ENCODE results near the gene LRP1B. TPM values are rescaled to one million over a fixed set of nuclear protein-coding genes. Genes with fewer than 3 reads are reported as not detected.

The LRP1B gene
- total RNA-seq, 1 experiment from 2014 or later, result 0.17 TPM

DNA sequence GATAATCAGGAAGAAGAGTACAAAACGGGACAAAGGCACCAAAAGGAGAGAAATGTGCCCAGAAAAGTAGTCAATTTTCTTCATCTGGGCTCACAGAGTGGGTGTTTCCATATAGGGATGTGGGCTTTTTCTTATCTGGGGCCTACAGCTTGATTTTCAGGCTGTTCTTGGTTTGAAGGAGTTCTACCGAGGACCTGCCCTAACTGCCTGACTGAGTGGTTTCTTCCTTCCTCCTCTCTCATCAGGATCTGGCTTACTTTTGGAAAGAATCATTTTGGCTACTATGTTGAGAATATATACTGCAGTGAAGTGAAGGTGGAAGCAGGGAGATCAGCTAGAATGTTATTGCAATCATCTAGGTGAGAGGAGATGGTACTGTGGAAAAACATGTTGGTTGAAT is 316.7 kb downstream of the LRP1B start:
- Histone ChIP-seq H3K36me3 (replicated peaks; ENCODE audit: control insufficient read depth, insufficient read depth, low read length) (no peaks in the 10 kb centered on the region), H3K4me3 (ENCODE audit: insufficient read depth, low read depth, low read length) (no peak overlapping the region), H3K27me3 (ENCODE audit: control insufficient read depth, insufficient read depth, low read length) (no peaks in the 10 kb centered on the region)
- no peak for DNase-seq

DNA sequence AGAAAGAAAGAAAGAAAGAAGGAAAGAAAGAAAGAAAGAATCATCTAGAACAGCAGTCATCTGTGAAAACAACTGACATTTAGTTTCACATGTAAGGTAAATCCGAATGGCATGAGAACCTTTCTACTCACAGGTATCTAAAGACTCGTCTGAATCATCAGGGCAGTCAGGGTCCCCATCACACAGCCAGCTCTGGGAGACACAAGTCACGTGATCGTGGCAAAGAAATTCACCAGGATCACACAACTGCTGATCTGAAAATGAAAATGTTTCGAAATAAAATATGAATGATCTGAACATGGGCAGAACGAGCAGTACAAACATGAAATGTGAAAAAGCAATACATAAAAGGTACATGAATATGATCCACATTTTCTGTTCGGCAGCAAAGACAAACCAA is 320.7 kb downstream of the LRP1B start:
- H3K36me3 ChIP-seq (replicated peaks; ENCODE audit: control insufficient read depth, insufficient read depth, low read length), result no peaks in the 10 kb centered on the region
- no peak for DNase-seq
- no peaks in the 10 kb centered on the region for H3K27me3 ChIP-seq (ENCODE audit: control insufficient read depth, insufficient read depth, low read length)
- no peak overlapping the region for H3K4me3 ChIP-seq (ENCODE audit: insufficient read depth, low read depth, low read length)

DNA sequence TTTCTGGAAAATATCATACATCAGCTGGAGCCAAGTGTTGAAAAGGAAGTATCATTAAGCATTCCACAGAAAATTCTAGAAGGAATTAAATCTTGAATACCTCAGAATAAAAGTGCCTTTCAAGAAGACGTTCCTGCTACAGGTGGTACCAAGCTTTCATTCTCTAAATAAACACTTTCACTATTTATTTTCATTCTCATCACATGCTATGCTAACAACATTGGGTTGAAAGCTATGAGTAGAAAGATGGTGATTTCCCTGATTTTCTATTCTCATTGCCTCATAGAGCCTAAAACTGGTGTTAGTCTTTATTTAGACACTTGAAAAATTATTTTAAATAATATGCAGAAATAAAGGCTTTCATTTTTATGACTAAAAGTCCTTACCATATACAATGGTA is 324.7 kb downstream of the LRP1B start:
- H3K36me3 ChIP-seq (replicated peaks; ENCODE audit: control insufficient read depth, insufficient read depth, low read length), result no peaks in the 10 kb centered on the region
- DNase-seq, result no peak
- no peaks in the 10 kb centered on the region for H3K27me3 ChIP-seq (ENCODE audit: control insufficient read depth, insufficient read depth, low read length)
- H3K4me3 ChIP-seq (ENCODE audit: insufficient read depth, low read depth, low read length), result no peak overlapping the region

DNA sequence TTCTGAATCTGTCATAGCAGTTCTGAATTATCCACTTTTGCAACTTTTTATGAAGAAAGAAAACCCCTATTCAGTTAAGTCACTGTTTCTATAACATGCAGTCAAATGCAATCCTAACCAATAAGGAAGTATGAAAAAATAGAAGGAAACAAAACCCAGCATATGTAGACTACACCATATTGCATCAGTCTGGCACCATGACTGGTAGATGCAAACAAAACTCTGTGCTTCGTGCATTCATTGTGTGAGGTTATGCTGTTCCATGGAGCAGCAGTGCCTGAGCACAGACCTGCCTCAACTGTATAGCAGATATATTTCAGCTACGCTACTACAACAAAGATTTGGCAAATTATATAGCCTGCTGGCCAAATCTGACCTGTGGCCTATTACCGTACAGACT is 325.5 kb downstream of the LRP1B start:
- no peak overlapping the region for H3K4me3 ChIP-seq (ENCODE audit: insufficient read depth, low read depth, low read length)
- H3K36me3 ChIP-seq (replicated peaks; ENCODE audit: control insufficient read depth, insufficient read depth, low read length), result no peaks in the 10 kb centered on the region
- H3K27me3 ChIP-seq (ENCODE audit: control insufficient read depth, insufficient read depth, low read length), result no peaks in the 10 kb centered on the region
- no peak for DNase-seq

DNA sequence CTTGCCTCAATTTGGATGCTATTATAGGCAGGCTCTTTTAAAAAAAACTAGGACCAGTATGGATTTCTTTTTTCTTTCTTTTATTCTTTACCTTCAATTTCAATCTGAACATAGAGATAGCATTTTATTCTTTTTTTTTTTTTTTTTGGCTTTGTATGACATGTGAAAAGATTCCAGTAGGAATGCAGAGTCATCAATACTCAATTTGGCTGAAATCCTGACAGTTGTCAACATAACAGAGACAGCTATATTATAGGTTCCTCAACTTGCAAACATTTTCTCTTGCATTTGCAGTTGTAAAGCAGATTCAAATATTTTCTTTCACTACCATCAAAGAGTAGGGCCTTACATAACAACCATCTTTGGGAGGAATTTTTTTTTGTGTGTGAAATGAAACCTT is 334.4 kb downstream of the LRP1B start:
- no peaks in the 10 kb centered on the region for H3K36me3 ChIP-seq (replicated peaks; ENCODE audit: control insufficient read depth, insufficient read depth, low read length)
- H3K4me3 ChIP-seq (ENCODE audit: insufficient read depth, low read depth, low read length), result no peak overlapping the region
- no peak for DNase-seq
- H3K27me3 ChIP-seq (ENCODE audit: control insufficient read depth, insufficient read depth, low read length), result no peaks in the 10 kb centered on the region

DNA sequence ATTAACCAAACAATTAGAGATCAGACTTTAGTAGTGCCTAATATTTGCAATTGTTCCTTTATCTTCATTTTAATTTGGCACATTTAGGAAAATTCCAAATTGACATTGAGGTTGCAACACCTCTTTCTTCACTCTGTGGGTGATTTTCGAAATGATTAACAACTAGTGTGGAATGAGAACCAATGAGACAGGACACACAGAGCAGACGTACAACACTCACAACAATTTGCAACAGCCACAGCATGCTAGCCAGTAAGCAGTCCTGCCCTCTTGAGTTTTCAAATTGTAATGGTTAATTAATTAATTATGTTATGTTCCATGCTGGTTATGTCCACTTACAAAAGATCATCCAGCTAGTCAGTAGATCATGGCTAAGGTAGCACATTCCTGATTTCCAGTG is 339.3 kb downstream of the LRP1B start:
- no peak for DNase-seq

DNA sequence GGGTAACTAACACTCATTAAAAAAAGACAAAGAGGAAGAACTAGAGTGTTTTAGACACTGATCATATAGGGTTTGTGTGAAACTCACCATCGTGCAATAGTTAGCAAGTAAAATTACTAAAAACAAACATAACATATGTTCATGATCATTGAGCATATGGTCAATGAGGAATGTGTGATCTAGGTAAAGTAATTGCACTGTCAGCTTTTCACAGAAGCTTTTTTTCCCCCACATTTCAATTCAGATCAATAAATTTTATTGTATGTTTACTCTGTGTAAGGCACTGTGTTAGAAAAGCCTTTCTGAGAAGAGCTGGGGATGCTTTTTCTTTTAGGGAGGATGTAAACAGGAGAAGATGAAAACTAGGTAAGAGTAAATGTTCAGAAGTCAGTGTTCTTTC is 348.2 kb downstream of the LRP1B start:
- Histone ChIP-seq H3K36me3 (replicated peaks; ENCODE audit: control insufficient read depth, insufficient read depth, low read length) (no peaks in the 10 kb centered on the region), H3K27me3 (ENCODE audit: control insufficient read depth, insufficient read depth, low read length) (no peaks in the 10 kb centered on the region), H3K4me3 (ENCODE audit: insufficient read depth, low read depth, low read length) (no peak overlapping the region)
- no peak for DNase-seq

More for the DNA sequence above, 339.3 kb downstream of the LRP1B start:
- H3K27me3 ChIP-seq (ENCODE audit: control insufficient read depth, insufficient read depth, low read length), result no peaks in the 10 kb centered on the region
- no peaks in the 10 kb centered on the region for H3K36me3 ChIP-seq (replicated peaks; ENCODE audit: control insufficient read depth, insufficient read depth, low read length)
- no peak overlapping the region for H3K4me3 ChIP-seq (ENCODE audit: insufficient read depth, low read depth, low read length)

DNA sequence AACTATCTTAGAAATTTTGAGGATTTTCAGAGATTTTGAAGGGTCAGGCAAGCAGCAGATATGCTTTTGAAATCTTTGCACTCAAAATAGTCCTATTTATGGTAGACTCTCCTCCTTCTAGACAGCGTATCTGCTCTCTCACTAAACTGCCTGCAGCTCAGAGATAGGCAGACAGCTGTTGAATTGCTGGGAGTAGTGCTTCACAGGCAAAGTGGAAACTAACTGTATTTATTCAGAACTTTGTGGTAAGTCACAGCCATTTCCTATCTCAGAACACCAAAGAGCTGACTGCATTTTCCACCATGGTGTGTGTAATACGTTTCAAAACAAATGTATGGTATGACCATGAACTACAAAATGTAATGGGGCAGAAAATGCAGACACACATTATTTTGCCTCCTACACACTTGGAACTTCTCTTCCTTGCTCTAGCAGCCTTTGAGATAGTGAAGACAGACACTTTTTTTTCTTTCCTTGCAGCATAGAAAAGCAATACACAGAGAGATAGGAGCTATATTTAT is 352.4 kb downstream of the LRP1B start:
- H3K27me3 ChIP-seq (ENCODE audit: control insufficient read depth, insufficient read depth, low read length), result no peaks in the 10 kb centered on the region
- no peak for DNase-seq
- H3K4me3 ChIP-seq (ENCODE audit: insufficient read depth, low read depth, low read length), result no peak overlapping the region

DNA sequence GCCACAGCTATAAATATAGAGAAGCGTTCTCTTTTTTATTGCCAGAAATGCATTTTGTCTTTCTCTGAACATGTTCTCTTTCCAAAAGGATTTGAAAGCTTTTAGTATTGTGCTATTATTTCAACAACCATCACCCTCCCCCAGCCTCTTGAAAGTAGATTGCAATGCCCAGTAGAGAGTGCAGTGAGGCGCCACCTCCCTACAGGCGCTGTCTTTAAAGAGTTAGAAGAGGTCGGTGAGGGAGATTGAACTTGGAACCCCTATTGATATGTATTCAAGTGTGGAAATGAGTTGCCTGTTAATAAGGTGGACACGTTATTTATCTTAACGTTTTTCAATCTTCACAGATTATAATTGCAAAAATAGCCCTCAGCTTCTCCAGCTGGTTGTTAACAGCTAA is 360.3 kb downstream of the LRP1B start:
- H3K36me3 ChIP-seq (replicated peaks; ENCODE audit: control insufficient read depth, insufficient read depth, low read length), result no peaks in the 10 kb centered on the region
- no peak overlapping the region for H3K4me3 ChIP-seq (ENCODE audit: insufficient read depth, low read depth, low read length)
- DNase-seq, result no peak
- H3K27me3 ChIP-seq (ENCODE audit: control insufficient read depth, insufficient read depth, low read length), result no peaks in the 10 kb centered on the region

More for the DNA sequence above, 352.4 kb downstream of the LRP1B start:
- H3K36me3 ChIP-seq (replicated peaks; ENCODE audit: control insufficient read depth, insufficient read depth, low read length), result no peaks in the 10 kb centered on the region

DNA sequence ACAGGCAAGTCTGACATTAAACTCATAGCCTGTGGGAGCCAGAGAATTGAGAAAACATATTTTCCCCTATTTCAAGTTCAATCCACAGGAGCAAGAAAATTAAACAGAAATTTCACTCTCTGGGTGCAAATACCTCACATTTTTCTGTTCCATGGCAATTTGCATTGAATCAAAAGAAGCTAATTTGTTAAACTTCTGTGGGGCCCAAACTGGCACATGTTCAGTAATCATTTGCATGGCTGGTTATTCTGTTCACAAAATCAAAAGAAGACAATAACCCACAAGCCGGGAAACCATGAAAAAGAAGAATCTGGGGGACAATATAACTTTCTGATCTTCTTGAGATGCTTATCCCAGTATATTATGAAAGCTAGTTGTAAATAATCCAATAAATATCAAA is 363.1 kb downstream of the LRP1B start:
- Histone ChIP-seq H3K27me3 (ENCODE audit: control insufficient read depth, insufficient read depth, low read length) (no peaks in the 10 kb centered on the region), H3K4me3 (ENCODE audit: insufficient read depth, low read depth, low read length) (no peak overlapping the region), H3K36me3 (replicated peaks; ENCODE audit: control insufficient read depth, insufficient read depth, low read length) (no peaks in the 10 kb centered on the region)
- DNase-seq, result no peak

DNA sequence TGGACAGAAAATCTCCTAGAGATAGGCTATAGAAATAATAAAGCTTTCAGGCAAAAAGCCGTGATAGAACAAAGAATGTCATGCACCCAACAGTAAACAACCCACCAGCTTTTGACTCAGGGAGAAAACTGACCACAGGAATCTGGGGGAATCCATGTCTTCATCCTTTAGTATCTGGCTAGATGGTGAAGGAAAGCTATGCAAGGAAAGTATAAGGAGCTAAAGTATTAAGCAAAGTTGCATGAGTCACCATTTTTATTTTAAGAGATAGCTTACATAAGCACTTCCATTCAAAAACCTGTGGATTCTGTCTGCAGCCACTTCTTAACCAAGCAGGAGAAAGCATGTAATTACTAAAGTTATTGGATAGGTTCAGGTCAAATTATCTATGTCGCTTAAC is 363.8 kb downstream of the LRP1B start:
- no peaks in the 10 kb centered on the region for H3K36me3 ChIP-seq (replicated peaks; ENCODE audit: control insufficient read depth, insufficient read depth, low read length)
- no peak overlapping the region for H3K4me3 ChIP-seq (ENCODE audit: insufficient read depth, low read depth, low read length)
- H3K27me3 ChIP-seq (ENCODE audit: control insufficient read depth, insufficient read depth, low read length), result no peaks in the 10 kb centered on the region
- no peak for DNase-seq

DNA sequence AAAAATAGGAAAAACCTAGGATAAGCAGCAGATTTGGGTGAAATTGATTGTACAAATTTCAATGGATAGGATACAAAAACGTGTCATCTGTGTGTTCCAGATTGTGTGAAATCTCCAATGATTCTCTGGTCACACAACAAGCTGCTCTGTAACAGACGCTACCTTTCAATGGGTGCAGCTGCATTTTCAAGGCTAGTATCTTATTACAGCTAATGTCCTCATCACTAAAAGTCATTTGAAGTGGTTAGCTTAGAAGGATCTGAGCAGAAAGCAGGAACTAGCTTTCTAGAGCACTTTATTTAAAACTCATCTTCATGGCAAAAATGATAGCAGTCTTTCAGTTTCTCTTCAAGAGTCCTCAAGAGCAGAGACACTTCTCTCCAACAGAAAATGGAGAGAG is 364.6 kb downstream of the LRP1B start:
- Histone ChIP-seq H3K4me3 (ENCODE audit: insufficient read depth, low read depth, low read length) (no peak overlapping the region), H3K36me3 (replicated peaks; ENCODE audit: control insufficient read depth, insufficient read depth, low read length) (no peaks in the 10 kb centered on the region), H3K27me3 (ENCODE audit: control insufficient read depth, insufficient read depth, low read length) (no peaks in the 10 kb centered on the region)
- no peak for DNase-seq

DNA sequence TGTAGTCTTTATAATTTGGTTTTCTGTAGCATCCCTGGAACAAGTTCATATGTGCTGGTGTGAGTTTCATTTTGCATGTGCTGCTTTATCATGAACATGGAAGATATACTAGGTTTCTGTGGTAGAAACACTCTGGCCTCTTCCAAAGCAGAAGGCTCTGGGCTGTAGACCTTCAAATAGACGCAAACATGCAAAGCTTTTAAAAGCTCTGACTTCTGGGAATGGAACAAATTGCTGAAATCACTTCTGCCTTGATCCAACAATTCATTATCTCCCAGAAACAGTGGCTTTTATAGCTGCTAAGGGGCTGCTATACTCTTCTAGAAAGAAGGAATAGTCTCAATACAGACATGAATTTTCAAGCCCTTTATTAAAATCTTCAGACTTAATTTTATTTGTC is 382.2 kb downstream of the LRP1B start:
- DNase-seq, result no peak
- H3K36me3 ChIP-seq (replicated peaks; ENCODE audit: control insufficient read depth, insufficient read depth, low read length), result no peaks in the 10 kb centered on the region
- H3K27me3 ChIP-seq (ENCODE audit: control insufficient read depth, insufficient read depth, low read length), result no peaks in the 10 kb centered on the region
- no peak overlapping the region for H3K4me3 ChIP-seq (ENCODE audit: insufficient read depth, low read depth, low read length)

DNA sequence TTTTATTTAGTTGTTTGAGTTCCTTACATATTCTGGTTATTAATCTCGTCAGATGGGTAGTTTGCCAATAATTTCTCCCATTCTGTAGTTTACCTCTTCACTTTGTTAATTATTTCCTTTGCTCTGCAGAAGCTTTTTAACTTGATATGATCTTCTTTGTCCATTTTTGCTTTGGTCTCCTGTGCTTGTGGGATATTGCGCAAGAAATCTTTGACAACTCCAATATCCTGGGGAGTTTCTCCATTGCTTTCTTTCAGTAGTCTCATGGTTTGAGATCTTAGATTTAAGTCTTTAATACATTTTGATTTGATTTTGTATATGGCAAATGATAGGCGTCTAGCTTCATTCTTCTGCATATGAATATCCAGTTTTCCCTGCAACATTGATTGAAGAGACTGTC is 389.2 kb downstream of the LRP1B start:
- H3K4me3 ChIP-seq (ENCODE audit: insufficient read depth, low read depth, low read length), result no peak overlapping the region
- DNase-seq, result no peak
- no peaks in the 10 kb centered on the region for H3K27me3 ChIP-seq (ENCODE audit: control insufficient read depth, insufficient read depth, low read length)
- no peaks in the 10 kb centered on the region for H3K36me3 ChIP-seq (replicated peaks; ENCODE audit: control insufficient read depth, insufficient read depth, low read length)

DNA sequence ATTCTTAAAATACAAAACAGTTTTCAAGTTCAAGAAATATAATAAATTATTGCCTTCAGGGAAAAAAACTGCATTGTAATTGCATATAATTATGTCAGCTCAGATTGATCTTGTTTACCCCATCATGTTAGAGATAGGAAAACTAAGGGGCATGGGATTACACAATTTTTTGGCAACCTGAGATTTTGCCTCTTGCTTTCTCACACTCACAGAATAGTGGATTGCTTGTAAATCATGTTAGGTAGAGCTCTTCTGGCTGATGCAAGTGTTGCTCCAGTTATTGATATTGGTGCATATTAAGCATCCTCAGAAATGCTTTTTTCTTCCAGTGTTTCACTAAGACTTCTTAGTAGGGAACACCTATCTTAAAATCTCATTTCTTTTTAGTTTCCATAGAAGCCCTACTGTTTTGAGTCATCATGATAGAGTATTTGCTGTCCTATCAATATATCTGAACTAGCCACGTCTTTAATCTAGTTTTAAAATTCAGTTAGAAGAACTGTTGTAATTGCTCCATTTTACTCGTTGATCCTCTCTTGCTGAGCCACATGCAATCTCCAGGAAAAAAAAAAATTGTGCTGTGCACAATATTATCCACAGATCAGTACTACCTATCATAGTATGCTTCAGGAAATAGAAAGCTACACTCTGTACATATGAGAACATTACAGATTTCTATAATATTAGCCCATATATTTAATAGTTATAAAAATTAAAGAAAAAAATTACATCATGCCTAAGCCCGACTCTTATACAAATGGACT is 393.1 kb downstream of the LRP1B start:
- H3K4me3 ChIP-seq (ENCODE audit: insufficient read depth, low read depth, low read length), result no peak overlapping the region
- no peak for DNase-seq
- no peaks in the 10 kb centered on the region for H3K36me3 ChIP-seq (replicated peaks; ENCODE audit: control insufficient read depth, insufficient read depth, low read length)
- H3K27me3 ChIP-seq (ENCODE audit: control insufficient read depth, insufficient read depth, low read length), result no peaks in the 10 kb centered on the region

DNA sequence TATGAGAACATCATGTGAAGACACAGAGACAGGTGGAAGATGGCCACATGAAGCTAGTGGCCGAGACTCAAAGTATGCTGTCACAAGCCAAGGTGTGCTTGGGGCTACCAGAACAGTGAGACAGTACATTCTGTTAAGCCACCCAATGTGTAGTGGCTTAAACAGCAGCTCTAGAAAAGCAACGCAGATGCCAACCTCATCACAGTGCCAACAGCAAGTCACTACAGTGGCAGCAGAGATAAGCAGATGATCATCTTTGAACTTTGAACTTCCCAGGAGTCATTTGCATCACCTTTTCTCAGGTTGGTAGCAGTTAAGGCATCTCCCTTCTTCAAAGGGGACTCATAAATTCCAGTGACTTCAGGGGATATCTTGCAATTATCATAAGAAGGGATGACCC is 394.4 kb downstream of the LRP1B start:
- DNase-seq, result no peak
- Histone ChIP-seq H3K36me3 (replicated peaks; ENCODE audit: control insufficient read depth, insufficient read depth, low read length) (no peaks in the 10 kb centered on the region), H3K4me3 (ENCODE audit: insufficient read depth, low read depth, low read length) (no peak overlapping the region), H3K27me3 (ENCODE audit: control insufficient read depth, insufficient read depth, low read length) (no peaks in the 10 kb centered on the region)

Data from H7 (cell line).